Activated CD8-positive, alpha-beta memory T cell treated with anti-CD3 and anti-CD28 coated beads, Interleukin-2, amount 50 U/mL, for 48 hours (primary cell): ENCODE results near the gene SYN1.
"Not testable (repeated sequence)": the region's sequence is repeated elsewhere in the genome, so short reads cannot be mapped to it uniquely, and the experiment has no call there.

Source experiments
- DNase-seq: peaks from one replicate; pipeline ENCODE4 v3.0.0-alpha.2; 2020

SYN1 gene

DNA sequence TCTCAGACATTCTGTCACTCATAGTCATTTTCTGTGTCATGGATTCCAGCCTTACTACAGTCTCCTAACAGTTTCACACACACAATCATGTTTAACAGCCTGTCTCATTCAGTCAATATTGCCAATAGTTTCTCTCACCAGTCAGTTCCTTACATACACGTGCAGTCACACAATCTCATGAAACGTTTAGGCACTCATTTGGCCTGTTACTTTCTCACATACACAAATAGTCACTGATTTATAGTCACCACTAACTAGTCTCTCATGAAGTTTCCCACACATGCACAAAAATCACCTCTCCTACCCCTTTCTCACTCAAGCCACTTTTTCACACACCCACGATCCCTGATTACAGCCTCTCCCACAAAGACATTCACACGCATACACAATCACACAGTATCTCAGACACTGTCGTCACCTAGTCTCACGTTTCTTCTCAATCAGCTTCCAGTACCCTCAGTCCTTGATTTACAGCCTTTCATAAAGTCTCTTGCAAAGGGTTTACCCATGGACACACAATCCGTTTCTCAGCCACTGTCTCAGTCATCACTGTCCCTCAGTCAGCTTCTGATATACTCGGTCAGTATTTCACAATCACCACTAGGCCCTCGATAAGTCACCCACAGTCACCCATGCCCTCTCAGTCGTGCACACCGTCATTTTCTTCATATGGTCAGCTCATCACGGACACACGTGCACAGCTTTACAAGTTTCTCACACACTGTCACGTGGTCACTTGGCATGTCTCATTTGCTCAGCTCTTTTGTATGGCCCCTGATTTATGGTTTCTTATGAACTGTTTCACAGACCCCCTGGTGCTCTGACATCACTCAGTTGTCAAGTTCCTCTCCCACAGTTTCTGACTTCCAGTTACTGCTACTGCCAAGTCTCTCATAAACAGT, 14.3 kb upstream of the SYN1 start:
- no peak for DNase-seq

DNA sequence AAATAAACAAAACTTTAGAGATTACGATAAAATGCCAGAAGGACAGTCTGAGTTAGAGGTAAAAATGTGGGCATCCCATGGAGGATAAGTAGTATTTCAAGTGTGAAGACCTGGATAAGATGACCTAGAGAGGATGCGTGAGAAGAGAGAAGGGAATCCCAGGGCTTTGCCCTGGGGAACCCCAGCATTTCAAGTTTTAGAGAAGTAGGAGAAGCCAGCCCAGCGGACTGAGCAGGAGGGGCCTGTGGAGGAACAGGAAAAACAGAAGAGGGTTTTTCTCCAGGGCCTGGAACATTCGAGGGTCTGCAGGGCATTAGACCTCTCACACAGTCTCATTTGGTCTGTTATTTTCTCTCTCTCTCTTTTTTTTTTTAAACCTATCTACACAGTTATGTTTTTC, 13.0 kb upstream of the SYN1 start:
- DNase-seq, result no peak

- DNase-seq, result no peak
Measured at GRCh38 chrX:47631676-47632075, 12.0 kb upstream of the SYN1 start.

DNA sequence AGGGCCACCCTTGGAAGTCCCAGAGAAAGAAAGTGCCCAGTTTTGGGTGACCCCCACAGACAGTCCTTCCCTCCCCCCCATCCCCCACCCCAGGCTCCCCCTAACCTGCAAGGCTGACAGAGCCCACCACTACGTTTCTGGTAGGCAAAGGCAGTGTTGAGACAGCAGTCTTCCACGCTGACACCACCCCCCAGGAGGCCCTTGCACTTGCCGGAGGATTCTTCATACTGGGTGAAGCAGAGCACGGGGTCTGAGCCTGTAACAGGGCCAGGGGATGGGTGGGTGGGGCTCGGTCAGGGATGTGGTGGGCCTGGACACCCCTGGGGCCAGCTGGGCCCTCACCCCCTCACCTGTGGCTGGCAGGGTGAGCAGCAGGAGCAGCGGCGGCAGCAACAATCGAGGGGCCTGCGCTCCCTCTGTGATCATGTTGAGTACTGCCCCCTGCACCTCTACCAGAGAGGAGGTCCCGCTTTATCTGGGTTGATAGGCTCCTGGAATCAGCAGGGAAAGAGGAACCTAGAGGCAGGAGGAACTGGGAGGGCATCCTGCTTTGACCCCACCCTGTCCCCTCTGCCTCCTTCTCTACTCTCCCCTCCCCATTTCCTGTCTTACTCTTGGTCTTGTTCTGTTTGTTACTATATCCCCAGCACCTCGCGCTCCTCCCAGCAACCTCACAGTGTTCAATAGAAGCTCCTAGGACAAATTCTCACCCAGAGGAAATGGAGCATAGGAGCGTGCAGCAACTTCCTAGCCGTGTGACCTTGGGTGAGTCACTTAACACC, 10.0 kb upstream of the SYN1 start, which contains the start of gene CFP:
CFP (minus strand) TSS at position 512 of the 782 bp plus-strand sequence; CDS start at position 426, 86 bp downstream.
- DNase-seq, result no peak

DNA sequence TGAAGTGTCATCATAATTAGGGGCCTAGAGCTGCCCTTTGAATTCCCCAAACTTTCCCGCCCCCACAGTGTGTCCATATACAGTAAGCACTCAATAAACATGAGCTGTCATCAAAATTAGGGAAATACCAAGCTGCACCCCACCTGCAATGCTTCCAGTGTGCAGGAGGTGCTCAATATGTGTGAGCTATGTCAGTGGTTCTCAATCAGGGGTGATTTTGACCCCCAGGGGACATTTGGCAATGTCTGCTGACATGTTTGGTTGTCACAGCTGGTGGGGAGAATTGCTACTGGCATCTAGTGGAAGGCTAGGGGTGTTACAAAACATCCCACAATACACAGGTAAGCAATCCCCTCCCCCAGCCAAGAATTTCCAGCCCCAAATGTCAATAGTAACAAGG, 9.3 kb upstream of the SYN1 start:
- DNase-seq, result no peak

GRCh38 chrX:47625365-47625764, 5.7 kb upstream of the SYN1 start:
- DNase-seq, result no peak

DNA sequence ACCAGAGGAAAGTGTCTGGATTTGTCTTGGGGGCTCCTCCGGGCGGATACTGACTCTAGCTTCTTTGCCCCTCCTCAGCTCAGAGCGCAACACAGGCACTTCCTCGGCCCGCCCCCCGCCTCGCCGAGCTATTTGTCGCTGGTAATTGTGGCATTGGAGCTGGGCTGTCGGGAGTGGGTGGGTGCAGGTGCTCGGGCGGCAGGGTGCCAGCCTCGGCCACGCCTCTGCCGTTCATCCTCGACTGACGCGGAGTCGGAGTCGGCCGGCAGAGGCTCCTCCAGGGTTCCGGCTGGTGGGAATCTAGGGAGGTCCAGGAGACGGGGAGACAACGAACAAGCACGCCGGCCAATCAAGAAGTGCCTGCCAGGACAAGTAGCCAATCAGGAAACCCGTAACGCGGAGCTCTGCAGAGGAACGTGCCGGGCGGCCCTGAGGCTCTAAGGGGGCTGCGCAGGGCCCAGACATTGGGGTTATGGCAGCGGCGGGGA, 3.9 kb upstream of the SYN1 start:
- DNase-seq, result no peak

DNA sequence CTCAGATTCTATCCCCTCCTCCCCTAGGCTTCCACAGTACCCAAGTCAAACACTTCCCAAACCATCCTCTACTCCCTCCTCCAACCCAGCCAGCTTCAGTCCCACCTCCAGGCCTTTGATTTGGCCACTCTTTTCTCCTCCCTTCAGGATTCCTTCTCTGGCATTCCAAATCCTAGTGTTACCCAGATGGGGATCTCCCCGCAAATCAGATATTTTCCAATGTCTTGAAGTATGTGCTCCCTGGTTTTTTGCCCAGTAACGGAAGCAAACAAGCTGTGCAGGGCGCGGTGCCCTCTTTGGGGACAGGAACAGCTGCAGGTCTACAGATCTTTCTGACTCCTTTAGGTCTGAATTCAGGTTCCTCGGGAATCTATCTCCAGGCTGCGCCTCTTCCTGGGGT, 2.2 kb upstream of the SYN1 start:
- no peak for DNase-seq

- no peak for DNase-seq
Measured at GRCh38 chrX:47620303-47620685, 637 bp upstream of the SYN1 start.

DNA sequence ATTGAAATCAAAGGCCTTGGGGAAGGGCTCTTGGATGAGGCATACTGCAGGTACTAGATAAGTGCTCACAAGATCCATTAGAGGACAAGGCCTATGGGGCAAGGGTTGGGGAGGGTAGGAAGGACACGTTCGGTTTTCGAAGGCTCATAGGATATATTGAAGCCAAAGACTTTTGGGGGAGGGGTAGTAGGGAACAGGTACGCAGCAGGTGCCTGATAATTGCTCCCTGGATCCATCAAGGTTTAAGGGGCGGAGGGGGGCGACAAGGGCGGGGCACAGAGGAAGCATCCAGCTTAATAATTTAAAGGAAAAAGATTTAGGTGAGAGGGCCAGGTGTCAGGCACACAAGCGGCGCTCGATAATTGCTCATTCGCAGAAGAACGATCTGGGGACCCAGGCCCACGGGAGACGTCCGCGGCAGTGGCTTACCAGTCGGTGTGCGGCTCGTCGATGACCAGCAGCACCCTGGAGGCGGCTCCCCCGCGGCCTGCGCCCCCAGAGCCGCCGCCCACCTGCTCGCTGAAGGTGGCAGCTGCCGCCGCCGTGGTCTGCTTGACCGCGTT, 653 bp downstream of the SYN1 start:
- no peak for DNase-seq

DNA sequence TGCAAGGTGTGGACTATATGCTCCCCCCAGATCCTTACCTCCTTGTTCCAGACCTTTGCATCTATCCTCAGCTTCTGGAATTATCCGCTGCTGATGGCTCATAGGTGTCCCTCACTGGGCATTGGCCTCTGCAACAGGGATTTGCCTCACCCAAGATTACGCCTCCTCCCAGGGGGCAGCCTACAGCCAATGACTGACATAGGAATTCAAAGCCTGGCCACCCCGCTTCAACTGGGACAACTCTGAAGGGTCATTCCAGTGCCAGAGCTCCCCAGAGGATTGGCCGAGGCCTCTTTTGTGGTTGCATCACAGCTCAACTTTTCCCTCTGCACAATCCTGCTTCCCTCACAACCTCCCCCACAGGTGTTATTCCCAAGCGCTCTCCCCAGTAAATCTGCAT, 5.0 kb downstream of the SYN1 start:
- no peak for DNase-seq

DNA sequence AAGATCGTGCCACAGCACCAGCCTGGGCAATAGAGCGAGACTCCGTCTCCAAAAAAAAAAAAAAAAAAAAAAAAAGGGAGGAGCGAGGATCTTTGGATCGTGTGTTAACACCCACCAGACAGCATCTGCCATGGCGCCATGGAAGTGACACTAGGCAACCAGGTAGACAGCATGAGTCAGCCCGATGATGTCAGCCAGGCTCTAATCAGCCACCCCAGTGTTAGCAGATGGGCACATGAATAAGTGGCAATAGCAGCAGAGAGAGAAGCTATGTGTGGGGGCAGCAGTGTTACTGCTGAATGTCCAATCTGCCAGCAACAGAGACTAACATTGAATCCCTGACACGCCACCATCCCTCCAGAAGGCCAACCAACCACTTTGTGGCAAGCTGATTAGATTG, 6.6 kb downstream of the SYN1 start:
- DNase-seq, result no peak

DNA sequence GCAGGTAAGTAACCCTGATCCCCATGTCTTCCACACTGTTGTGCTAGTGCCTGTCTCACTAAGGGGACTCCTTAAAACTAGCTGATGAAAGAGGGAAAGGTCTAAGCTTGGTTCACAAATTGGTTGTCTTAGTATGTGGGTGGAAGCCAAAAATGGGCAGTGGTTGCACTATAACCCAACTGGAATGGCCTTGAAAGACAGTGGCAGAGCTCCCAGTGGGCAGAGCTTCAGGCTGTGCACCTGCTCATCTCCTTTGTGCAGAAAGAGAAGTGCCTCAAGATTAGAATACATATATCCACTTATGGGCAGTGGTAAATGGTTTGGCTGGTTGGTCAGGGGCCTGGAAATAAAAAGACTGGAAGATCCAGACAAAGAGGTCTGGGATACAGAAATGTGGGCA, 7.2 kb downstream of the SYN1 start:
- no peak for DNase-seq

DNA sequence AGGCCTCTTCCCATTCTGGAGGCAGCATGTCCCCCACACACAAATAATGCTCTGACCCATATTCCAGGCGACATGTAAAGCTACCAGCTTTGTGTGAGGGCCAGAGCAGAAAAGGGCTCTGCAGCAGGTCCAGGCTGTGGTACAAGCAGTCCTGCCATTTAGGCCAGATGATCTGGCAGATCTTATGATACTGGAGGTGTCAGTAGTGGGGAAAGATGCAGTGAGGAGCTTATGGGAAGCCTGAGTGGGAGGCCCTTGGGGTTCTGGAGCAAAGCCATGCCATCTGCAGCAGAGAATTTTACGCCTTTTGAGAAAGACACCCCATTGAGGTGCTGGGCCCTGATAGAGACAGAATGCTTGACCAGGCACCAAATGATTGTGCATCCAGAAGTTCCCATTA, 7.7 kb downstream of the SYN1 start:
- DNase-seq, result no peak

GRCh38 chrX:47611489-47611888, 8.2 kb downstream of the SYN1 start:
- DNase-seq, result no peak

GRCh38 chrX:47610511-47610910, 9.1 kb downstream of the SYN1 start:
- no peak for DNase-seq

- no peak for DNase-seq
Measured at GRCh38 chrX:47608130-47608810, 11.4 kb downstream of the SYN1 start.

DNA sequence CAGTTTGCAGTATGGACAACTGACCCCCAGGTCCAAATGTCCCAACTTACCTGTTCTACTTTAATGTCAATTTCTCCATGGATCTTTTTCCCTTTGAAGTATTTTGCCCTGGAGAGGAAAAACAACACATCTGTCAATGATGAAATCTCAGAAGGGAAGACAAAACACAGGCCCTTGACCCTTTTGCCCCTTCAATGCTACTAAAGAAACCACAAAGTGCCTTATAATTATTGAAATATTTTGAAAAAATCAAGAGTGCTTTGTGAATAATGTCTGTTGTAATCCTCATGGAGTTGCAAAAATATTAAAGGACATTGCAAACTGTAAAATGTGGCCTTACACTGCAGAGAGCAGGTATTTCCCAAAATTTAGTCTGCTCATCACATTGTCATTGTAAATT, 12.6 kb downstream of the SYN1 start:
- DNase-seq, result no peak

DNA sequence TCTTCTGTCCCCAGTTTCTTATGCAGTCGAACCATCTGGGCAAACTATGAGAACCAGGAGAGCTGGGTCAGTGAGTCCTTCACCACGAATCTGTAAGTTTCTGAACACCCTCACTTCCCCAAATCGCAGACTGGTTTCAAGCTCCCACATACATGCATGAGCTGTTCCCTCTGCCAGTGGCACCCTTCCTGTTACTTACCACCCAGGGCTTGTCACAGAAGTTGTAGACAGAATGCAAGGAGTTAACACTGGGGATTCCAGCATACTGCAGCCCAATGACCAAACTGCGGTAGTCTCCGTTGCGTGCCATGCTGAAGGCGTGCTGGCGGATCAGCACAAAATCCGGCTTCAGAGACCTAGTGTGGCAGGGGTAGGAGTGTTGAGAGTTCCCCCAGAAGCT, 14.6 kb downstream of the SYN1 start:
- no peak for DNase-seq

GRCh38 chrX:47603125-47603524, 16.5 kb downstream of the SYN1 start:
- not testable (repeated sequence) for DNase-seq

- DNase-seq, result no peak
Measured at GRCh38 chrX:47597222-47597621, 22.4 kb downstream of the SYN1 start.

- no peak for DNase-seq
Measured at GRCh38 chrX:47596256-47596655, 23.4 kb downstream of the SYN1 start.

DNA sequence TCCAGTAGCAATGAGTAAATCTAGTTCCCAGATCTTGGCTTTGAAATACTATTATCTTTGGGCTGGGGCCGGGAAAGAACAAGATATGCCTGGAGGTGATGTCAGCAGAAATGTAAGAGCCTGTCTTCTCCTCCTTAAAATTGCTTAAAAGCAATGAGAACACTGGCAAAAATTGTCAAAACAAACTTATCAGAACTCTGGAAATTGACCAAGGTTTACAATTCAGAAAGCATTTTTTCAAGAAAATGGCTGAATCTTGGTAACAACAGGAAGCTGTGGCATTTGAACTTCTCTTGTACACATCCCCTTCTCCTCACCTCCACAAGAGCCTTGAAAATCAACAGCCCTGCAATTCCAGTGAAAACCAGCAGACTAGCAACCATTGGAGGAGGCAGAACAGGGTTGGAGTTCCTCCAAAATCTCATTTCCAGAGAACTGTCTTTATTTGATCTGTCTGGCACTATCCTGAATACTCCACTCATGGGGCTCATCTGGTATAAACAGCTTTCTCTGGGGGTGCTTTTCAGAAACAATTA, 23.9 kb downstream of the SYN1 start:
- no peak for DNase-seq
